Motor neuron (in vitro differentiated cells): ENCODE data around the gene CSRNP3. TPM values are rescaled to one million over a fixed set of nuclear protein-coding genes. Genes with fewer than 3 reads are reported as not detected.

Source experiments
- ATAC-seq, 8 experiments: fragments of 200-7000 bp; cut with Tn5 transposase; replicated peaks in 6 of 8; 2 replicates each; pipeline ENCODE4 v1.8.0; 2021; ENCODE audit warnings: mild to moderate bottlenecking in 8 of 8, moderate library complexity in 8 of 8
- H3K27ac ChIP-seq, 2 donors: fragments of 250-450 bp; sonication (Bioruptor Pico); 2 replicates each; pipeline ENCODE4 v1.9.0; 2021; ENCODE audit warnings: antibody characterized with exemption in 2 of 2, mild to moderate bottlenecking in 2 of 2, moderate library complexity in 1 of 2
- H3K4me1 ChIP-seq, 2 donors: fragments of 250-450 bp; sonication (Bioruptor Pico); replicated peaks in 1 of 2; 2 replicates each; pipeline ENCODE4 v1.6.1; 2021; ENCODE audit warnings: antibody characterized with exemption in 2 of 2, mild to moderate bottlenecking in 2 of 2, moderate library complexity in 1 of 2
- H3K4me3 ChIP-seq, 5 donors: fragments of 250-450 bp; sonication (Bioruptor Pico); 2 replicates each; pipeline ENCODE4 v1.9.0; 2021; ENCODE audit warnings: antibody characterized with exemption in 5 of 5, mild to moderate bottlenecking in 5 of 5, moderate library complexity in 4 of 5
- WGBS, 10 experiments: fragments of 450-650 bp; shearing (Covaris generic); methylation state at CpG; one replicate each; pipeline ENCODE4 v1.0.0; 2022; 5-methylcytosine and 5-hydroxymethylcytosine counted together
- in situ Hi-C, 9 experiments: fragments of 400-800 bp; cut with MboI; loops; one replicate each; pipeline ENCODE4 v1.15.0; 2021; ENCODE audit warnings: low sequenced_read_pairs in 9 of 9, low pct_unique_long_range_greater_than_20kb in 2 of 9; ENCODE audit not compliant: unreplicated experiment in 9 of 9
- total RNA-seq, 8 experiments: library from RNA; unstranded; fragments of 300-600 nt; gene quantifications; 2 replicates each; pipeline versions ENCODE4 v1.2.3 to v1.2.4, GENCODE V29; 2022

Gene CSRNP3
- total RNA-seq, 8 experiments from 2014 or later: 1.9 to 45.9 (median 32.0) TPM

DNA sequence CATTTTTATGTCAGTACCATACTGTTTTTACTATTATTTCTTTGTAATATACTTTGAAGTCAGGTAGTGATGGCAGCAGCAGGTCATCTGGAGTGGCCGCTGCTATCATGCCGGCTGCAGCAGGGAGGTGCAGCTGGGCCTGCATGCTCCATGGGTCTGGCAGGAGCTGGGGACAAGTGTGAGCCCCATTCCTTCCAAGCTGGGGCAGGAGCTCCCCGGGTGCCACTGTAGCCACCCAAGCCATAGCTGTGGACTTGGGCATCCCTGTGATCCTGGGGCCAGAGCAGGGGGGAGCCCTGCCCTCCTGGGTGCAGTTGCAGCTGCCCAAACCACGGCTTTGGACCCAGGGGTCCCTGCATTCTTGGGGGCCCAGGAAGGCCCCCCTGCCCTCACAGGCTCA is 59.2 kb downstream of the CSRNP3 start:
- H3K4me3 ChIP-seq: no peak overlapping the region
- H3K4me1 ChIP-seq: peaks cover 0 to under 1% of the 10 kb centered on the region in 2 donors
- no peak for ATAC-seq
- 17 to 100% (median 100%) methylated on average over 1 to 4 of the region's 4 CpGs; no CpG with 5 or more reads in 2 of the 10 experiments for WGBS, 10 experiments
- no peak overlapping the region for H3K27ac ChIP-seq
- in situ Hi-C loops: no loop called here

DNA sequence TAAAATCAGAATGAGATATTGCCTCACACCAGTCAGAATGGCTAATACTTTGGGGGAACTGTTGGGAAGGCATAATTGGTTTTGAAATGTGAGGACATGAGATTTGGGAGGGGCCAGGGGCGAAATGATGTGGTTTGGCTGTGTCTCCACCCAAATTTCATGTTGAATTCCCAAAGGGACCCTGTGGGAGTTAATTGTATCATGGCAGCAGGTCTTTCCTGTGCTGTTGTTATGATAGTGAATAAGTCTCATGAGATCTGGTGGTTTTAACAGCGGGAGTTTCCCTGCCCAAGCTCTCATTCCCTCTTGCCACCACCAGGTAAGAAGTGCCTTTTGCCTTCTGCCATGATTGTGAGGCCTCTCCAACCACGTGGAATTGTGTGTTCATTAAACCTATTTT is 59.6 kb downstream of the CSRNP3 start:
- Histone ChIP-seq H3K4me1 (no peaks in the 10 kb centered on the region), H3K4me3 (no peak overlapping the region), H3K27ac (no peak overlapping the region)
- 14 to 100% (median 78%) methylated on average over 1 to 2 of the region's 3 CpGs; no CpG with 5 or more reads in 2 of the 10 experiments for WGBS, 10 experiments
- ATAC-seq: no peak
- in situ Hi-C loops: no loop called here

DNA sequence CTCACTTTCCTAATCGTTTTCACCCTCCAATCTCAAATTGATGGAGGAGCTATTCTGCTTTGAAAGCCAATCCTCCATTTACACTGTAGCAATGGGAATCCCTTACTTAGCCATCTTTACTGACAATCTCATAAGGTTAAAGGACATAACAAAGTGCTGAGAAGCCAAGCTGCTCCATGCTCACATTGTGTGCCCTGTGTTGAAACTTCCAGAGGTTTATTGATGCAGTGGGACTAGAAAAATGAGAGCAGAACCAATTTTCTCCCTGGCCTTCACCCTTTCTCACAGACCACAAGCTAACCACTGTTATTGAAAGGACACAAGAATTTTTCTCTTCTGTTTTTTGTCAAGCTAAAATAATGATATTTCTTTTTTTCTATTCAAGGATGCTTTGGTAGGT is 63.8 kb downstream of the CSRNP3 start:
- H3K27ac ChIP-seq: no peak overlapping the region
- no peak overlapping the region for H3K4me3 ChIP-seq
- in situ Hi-C loops: no loop called here
- ATAC-seq: no peak
- peaks cover 0 to 10% of the 10 kb centered on the region in 2 donors for H3K4me1 ChIP-seq
- 14 to 89% (median 57%) methylated on average over 1 of the region's 1 CpG; no CpG with 5 or more reads in 3 of the 10 experiments for WGBS, 10 experiments

DNA sequence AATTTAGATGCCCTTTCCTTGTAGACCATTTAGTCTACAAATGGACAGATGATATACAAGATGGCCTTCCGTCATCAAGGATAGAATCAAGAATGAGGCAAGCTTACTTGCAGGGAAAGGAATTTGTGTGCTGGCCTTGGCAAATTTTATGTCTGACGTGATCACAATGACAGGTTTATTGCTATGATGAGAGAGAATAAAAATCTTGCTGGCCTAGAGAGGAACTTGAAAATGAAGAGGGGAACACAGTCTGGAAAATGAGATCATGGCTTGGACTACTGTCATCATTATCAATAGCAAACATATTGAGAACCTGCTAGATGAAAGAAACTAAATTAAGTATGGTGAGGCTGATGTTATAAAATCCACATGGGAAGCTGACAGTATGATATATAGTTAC is 66.0 kb downstream of the CSRNP3 start:
- ATAC-seq: peak in 3 of 8 experiments; percentile 39 to 81 (median 47)

DNA sequence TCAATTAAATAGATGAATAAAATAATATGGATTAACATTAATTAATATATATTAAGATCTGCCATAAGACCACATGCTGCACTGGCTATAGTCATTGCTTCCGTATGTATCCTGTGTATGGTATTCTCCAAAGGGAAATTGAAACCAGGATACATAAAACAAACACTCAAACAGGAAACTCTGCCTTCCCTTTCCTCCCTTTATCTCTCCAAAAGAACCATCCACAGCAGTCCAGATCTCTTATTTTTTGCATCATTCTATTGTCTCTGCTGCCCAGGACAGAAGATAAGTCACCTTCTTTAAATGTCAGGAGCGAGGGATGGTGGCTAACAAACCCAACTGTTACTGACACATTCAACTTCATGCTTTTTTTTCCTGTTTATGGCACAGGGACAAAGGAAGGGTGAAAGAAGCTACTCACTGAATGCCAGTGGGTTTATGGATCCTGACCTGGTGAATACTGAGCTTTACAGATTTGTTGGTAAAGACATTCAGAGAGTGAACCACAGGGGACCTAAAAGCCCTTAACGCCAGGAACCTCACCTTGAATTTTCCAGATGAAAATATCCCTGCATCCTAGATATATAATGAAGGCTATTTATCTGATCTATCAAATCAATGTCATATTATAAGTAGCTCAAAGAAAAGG is 67.5 kb downstream of the CSRNP3 start:
- peaks cover 0 to 10% of the 10 kb centered on the region in 2 donors for H3K4me1 ChIP-seq
- 50 to 100% (median 89%) methylated on average over 1 to 3 of the region's 3 CpGs for WGBS, 10 experiments
- ATAC-seq: no peak
- no peak overlapping the region for H3K4me3 ChIP-seq
- in situ Hi-C loops: no loop called here
- H3K27ac ChIP-seq: no peak overlapping the region

More for the DNA sequence above, 66.0 kb downstream of the CSRNP3 start:
- Histone ChIP-seq H3K27ac (no peak overlapping the region), H3K4me3 (no peak overlapping the region), H3K4me1 (peaks cover 0 to 10% of the 10 kb centered on the region in 2 donors)
- WGBS, 10 experiments: 25 to 92% (median 78%) methylated on average over 2 of the region's 2 CpGs; no CpG with 5 or more reads in 3 of the 10 experiments
- in situ Hi-C loops: no loop called here

DNA sequence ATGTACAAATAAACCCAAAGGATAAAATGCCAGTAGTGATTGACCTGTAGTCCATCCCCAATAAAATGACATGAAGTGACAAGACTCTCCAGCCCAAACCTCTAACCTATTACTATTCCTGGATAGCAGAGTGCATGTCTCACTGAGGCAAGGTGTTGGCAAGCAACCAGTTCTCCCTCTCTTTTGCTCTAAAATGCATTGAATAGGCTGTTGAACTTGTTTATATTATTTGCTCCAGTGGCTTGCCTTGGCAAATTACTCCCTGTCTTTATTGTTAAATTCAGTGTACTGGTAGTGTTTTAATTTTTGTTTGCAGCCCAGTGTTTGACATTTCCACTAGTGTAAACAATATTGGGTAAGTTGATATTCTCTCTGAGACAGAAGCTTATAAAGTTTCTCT is 70.5 kb downstream of the CSRNP3 start:
- ATAC-seq: peak in 1 of 8 experiments; percentile 45
- Histone ChIP-seq H3K27ac (no peak overlapping the region), H3K4me1 (peaks cover 0 to 10% of the 10 kb centered on the region in 2 donors), H3K4me3 (no peak overlapping the region)
- in situ Hi-C loops: no loop called here

DNA sequence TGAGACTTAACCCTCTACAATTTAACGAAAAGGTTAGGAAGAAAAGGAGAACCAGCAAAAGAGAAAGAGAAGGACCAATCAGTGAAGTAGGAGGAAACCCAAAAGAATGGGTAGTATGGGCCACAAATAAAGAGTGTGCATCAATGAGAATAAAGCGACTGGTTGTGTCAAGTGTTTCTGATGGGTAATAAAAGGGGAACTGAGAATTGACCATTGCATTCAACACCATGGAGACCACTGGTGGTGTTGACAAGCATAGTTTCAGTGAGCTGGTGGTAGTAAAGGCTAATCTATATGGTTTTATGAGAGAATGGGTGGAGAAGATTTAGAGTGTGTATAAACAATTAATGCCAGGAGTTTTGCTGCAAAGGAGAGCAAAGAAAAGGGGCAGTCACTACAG is 75.4 kb downstream of the CSRNP3 start:
- Histone ChIP-seq H3K27ac (no peak overlapping the region), H3K4me3 (no peak overlapping the region), H3K4me1 (peaks cover 8 to 20% of the 10 kb centered on the region in 2 donors)
- 73 to 100% (median 89%) methylated on average over 1 to 2 of the region's 2 CpGs for WGBS, 10 experiments
- no peak for ATAC-seq
- in situ Hi-C loops: no loop called here

DNA sequence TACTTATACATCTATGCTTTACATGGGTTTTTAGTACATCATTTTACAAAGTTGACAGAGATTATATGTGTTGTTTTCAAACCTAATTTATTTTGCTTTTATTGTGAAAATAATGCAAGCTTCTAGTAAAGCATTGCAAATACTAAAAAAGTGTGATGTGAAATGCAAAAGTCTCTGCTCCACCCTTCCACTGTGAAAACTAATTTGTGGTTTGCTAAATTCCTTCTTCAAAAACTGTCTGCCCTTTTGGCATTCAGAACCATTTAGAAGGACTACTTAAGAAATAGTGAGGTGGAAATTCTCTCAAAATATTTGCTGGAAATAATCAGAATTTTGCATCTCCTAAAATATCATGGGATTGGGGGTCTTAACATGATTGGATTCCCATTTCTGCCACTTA is 78.4 kb downstream of the CSRNP3 start:
- Histone ChIP-seq H3K27ac (no peak overlapping the region), H3K4me1 (peaks cover 9 to 29% of the 10 kb centered on the region in 2 donors), H3K4me3 (no peak overlapping the region)
- in situ Hi-C loops: no loop called here
- peak in 3 of 8 experiments; percentile 46 to 82 (median 75) for ATAC-seq

DNA sequence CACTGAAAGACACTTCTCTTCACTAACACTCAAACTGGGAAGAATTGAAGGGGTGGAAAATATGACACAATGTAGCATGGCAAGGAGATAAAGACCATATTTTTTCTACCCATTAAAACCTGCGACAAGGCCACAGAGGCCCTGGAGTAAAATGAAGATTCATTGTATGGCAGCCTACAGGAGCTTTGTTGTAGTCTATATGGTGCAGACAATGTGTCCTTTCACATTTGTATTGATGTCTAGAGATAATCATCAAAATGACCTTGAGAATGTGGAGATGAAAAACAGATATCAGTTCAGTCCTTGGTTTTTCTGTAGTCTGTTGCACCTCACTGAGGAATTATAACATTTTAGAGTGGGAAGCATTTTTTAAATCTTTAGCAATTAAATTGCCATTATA is 80.1 kb downstream of the CSRNP3 start:
- ATAC-seq: peak in 2 of 8 experiments; percentile 30 to 60
- in situ Hi-C loops: no loop called here
- peaks cover 9 to 29% of the 10 kb centered on the region in 2 donors for H3K4me1 ChIP-seq
- H3K4me3 ChIP-seq: no peak overlapping the region
- 0 to 100% (median 17%) methylated on average over 1 of the region's 1 CpG; no CpG with 5 or more reads in 2 of the 10 experiments for WGBS, 10 experiments
- H3K27ac ChIP-seq: no peak overlapping the region

DNA sequence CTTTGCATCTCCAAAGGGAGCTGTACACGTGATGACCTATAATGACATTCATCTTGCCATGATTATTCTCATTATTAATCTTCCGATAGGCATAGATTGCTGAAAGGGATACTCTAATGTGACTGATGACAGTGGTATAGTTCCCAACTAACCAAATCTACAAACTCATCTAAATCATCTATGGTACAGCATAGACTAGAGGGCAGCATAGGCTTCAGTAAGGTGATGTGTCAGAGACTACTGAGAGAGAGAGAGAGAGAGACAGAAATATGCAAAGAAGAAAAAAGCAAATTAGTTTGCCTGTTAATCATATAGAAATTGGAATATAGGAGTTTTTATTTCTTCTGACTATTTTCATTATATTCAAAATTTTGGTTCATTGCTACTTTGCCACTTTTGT is 89.3 kb downstream of the CSRNP3 start:
- ATAC-seq: peak in 2 of 8 experiments; percentile 44 to 52
- in situ Hi-C loops: no loop called here
- WGBS, 10 experiments: 45 to 100% (median 80%) methylated on average over 1 to 2 of the region's 2 CpGs; no CpG with 5 or more reads in 1 of the 10 experiments
- peaks cover 0 to 7% of the 10 kb centered on the region in 2 donors for H3K4me1 ChIP-seq
- H3K4me3 ChIP-seq: no peak overlapping the region
- no peak overlapping the region for H3K27ac ChIP-seq

DNA sequence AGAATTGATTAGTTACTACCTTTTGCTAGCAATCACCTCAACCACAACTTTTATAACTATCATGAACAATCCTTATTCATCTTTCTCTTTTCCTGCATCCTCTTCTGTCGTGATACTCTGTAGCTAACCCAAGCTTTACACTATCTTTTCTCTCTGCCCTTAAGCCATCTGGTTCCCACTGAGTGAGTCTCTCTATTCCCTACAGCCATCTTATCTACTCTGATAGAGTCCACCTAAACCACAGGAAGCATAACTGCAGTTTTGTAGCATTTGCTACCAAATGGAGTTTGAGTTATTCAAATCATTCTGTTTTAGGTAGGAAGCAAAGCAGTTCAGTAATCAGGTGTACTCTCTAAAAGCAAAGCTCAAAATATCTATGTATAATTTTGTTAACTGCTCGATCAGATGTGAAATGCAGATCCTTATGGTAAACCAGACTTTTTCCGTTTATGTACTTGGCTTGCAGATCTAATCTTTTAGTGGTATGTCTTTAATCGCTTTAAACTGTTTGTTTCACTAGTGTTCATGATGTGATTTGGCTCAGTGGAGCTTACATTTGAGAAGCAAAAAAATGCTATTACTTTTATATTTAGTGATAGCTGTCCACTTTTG is 91.0 kb downstream of the CSRNP3 start:
- WGBS, 10 experiments: 41 to 95% (median 91%) methylated on average over 1 to 4 of the region's 4 CpGs; no CpG with 5 or more reads in 1 of the 10 experiments
- Histone ChIP-seq H3K27ac (no peak overlapping the region), H3K4me1 (peaks cover 0 to 7% of the 10 kb centered on the region in 2 donors), H3K4me3 (no peak overlapping the region)
- ATAC-seq: no peak
- in situ Hi-C loops: no loop called here

DNA sequence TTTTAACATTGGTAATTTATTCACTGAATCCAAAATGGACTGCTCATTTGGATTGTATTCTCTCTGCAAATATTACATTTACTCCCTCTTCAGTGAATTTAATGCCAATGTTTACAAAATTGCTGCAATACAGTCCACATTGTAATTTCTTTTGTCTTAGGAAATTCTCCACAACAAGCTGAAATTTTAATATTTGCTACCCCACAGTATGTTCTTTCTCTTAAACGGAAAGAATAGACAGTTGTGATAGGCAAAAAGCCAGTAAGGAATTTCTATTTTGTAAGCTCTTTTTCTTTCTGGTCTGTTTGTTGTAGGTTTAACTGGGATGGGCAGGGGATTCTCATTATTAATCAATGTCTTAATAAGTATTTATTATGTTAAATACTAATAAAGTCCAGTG is 92.0 kb downstream of the CSRNP3 start:
- 33 to 100% (median 85%) methylated on average over 1 of the region's 1 CpG; no CpG with 5 or more reads in 1 of the 10 experiments for WGBS, 10 experiments
- no peak for ATAC-seq
- no peak overlapping the region for H3K4me3 ChIP-seq
- in situ Hi-C loops: no loop called here
- no peak overlapping the region for H3K27ac ChIP-seq
- peaks cover 0 to 11% of the 10 kb centered on the region in 2 donors for H3K4me1 ChIP-seq

DNA sequence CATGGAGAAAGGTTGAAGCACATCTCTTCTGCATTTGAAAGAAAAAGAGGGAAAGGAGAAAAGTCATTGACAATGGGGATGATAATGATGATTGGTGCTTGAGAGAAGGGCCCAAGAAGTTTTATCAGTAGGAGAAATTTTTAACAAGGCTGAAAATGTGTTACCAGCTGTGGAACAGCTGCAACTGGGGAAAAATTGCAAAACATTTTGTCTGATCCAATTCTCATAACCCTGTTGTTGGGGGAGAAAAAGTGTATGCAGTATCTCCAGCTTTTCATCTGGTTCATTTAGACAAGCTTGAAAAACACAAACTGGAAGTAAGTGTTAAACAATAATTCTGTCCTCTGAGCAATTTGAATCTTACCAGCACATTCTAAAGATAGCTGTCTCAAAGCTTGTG is 92.7 kb downstream of the CSRNP3 start:
- ATAC-seq: no peak
- no peak overlapping the region for H3K27ac ChIP-seq
- in situ Hi-C loops: no loop called here
- no peak overlapping the region for H3K4me3 ChIP-seq
- H3K4me1 ChIP-seq: peaks cover 2 to 17% of the 10 kb centered on the region in 2 donors
